Mesenchymal stem cell (in vitro differentiated cells and primary cell): Measurements from ENCODE around the gene ABHD2.

Experiments used
- DNase-seq: peaks from one replicate; pipeline ENCODE4 v3.0.0-alpha.2; 2013
- H2AFZ ChIP-seq: one replicate; pipeline ENCODE4 v1.6.1; 2013; ENCODE audit warnings: low read depth, mild to moderate bottlenecking, control low read depth, inconsistent platforms, low read length, moderate library complexity
- H2AK5ac ChIP-seq: 2 replicates; pipeline ENCODE4 v1.6.1; 2013; ENCODE audit warnings: low read length, moderate library complexity, mild to moderate bottlenecking, inconsistent platforms; ENCODE audit not compliant: severe bottlenecking
- H2BK120ac ChIP-seq: one replicate; pipeline ENCODE4 v1.6.1; 2013; ENCODE audit warnings: low read depth, mild to moderate bottlenecking, inconsistent platforms, low read length, moderate library complexity
- H2BK12ac ChIP-seq, 2 experiments: one replicate each; pipeline ENCODE4 v1.6.1; 2013; ENCODE audit warnings: inconsistent platforms in 2 of 2, low read length in 2 of 2, mild to moderate bottlenecking in 2 of 2, moderate library complexity in 2 of 2, control low read depth in 1 of 2
- H2BK15ac ChIP-seq: one replicate; pipeline ENCODE4 v1.6.1; 2013; ENCODE audit warnings: mild to moderate bottlenecking, low read depth, inconsistent platforms; ENCODE audit not compliant: poor library complexity, severe bottlenecking
- H2BK5ac ChIP-seq: 2 replicates; pipeline ENCODE4 v1.6.1; 2013; ENCODE audit warnings: low read depth, mild to moderate bottlenecking, low read length, control low read depth, inconsistent platforms; ENCODE audit not compliant: poor library complexity, severe bottlenecking
- H3K14ac ChIP-seq, 2 experiments: one replicate each; pipeline ENCODE4 v1.6.1; 2013; ENCODE audit warnings: inconsistent platforms in 2 of 2, low read length in 2 of 2, control low read depth in 1 of 2, mild to moderate bottlenecking in 1 of 2, moderate library complexity in 1 of 2
- H3K18ac ChIP-seq, 2 experiments: one replicate each; pipeline ENCODE4 v1.6.1; 2013; ENCODE audit warnings: inconsistent platforms in 2 of 2, low read length in 2 of 2, control low read depth in 1 of 2, low read depth in 1 of 2, mild to moderate bottlenecking in 1 of 2
- H3K23ac ChIP-seq, 2 experiments: one replicate each; pipeline ENCODE4 v1.6.1; 2013; ENCODE audit warnings: inconsistent platforms in 2 of 2, low read length in 2 of 2, mild to moderate bottlenecking in 2 of 2, moderate library complexity in 2 of 2, control low read depth in 1 of 2
- H3K27ac ChIP-seq: 2 replicates; pipeline ENCODE4 v1.5.1; 2013; ENCODE audit warnings: mild to moderate bottlenecking, moderate library complexity, low read length, control low read depth, inconsistent platforms; ENCODE audit not compliant: poor library complexity, severe bottlenecking
- H3K27me3 ChIP-seq, 2 experiments: 2 replicates each; pipeline versions ENCODE4 v1.6.1 to v1.7.0; 2013; ENCODE audit warnings: low read length in 2 of 2, mild to moderate bottlenecking in 2 of 2, moderate library complexity in 2 of 2, control low read depth in 1 of 2, inconsistent platforms in 1 of 2; ENCODE audit not compliant: control insufficient read depth in 1 of 2, insufficient read depth in 1 of 2
- H3K36me3 ChIP-seq, 2 experiments: 2 replicates each; pipeline versions ENCODE4 v1.6.1 to v1.7.0; 2013; ENCODE audit warnings: low read length in 2 of 2, control low read depth in 1 of 2, inconsistent platforms in 1 of 2, low read depth in 1 of 2, mild to moderate bottlenecking in 1 of 2; ENCODE audit not compliant: insufficient read depth in 2 of 2, control insufficient read depth in 1 of 2
- H3K4ac ChIP-seq, 2 experiments: one replicate each; pipeline ENCODE4 v1.6.1; 2013; ENCODE audit warnings: inconsistent platforms in 2 of 2, low read length in 2 of 2, mild to moderate bottlenecking in 2 of 2, moderate library complexity in 2 of 2, control low read depth in 1 of 2, low read depth in 1 of 2
- H3K4me1 ChIP-seq: 2 replicates; pipeline ENCODE4 v1.6.1; 2013; ENCODE audit warnings: low read depth, low read length, control low read depth; ENCODE audit not compliant: control insufficient read depth, insufficient read depth
- H3K4me2 ChIP-seq: 2 replicates; pipeline ENCODE4 v1.6.1; 2013; ENCODE audit warnings: low read length, mild to moderate bottlenecking, inconsistent platforms; ENCODE audit not compliant: poor library complexity, severe bottlenecking
- H3K4me3 ChIP-seq, 2 experiments: 2 replicates each; pipeline versions ENCODE4 v1.5.1 to v1.7.0; 2013; ENCODE audit warnings: low read length in 2 of 2, mild to moderate bottlenecking in 2 of 2, control low read depth in 1 of 2, low read depth in 1 of 2; ENCODE audit not compliant: insufficient read depth in 1 of 2
- H3K79me1 ChIP-seq: replicated peaks from 2 replicates; pipeline ENCODE4 v1.6.1; 2013; ENCODE audit warnings: mild to moderate bottlenecking, control low read depth, low read length, inconsistent platforms; ENCODE audit not compliant: poor library complexity, severe bottlenecking
- H3K9ac ChIP-seq: 2 replicates; pipeline ENCODE4 v1.7.0; 2013; ENCODE audit warnings: mild to moderate bottlenecking, low read length, moderate library complexity
- H3K9me3 ChIP-seq: 2 replicates; pipeline ENCODE4 v1.7.0; 2013; ENCODE audit warnings: mild to moderate bottlenecking, low read length; ENCODE audit not compliant: control insufficient read depth
- H4K8ac ChIP-seq: one replicate; pipeline ENCODE4 v1.6.1; 2013; ENCODE audit warnings: inconsistent platforms, mild to moderate bottlenecking, low read length, moderate library complexity
- H4K91ac ChIP-seq: one replicate; pipeline ENCODE4 v1.6.1; 2013; ENCODE audit warnings: mild to moderate bottlenecking, low read length, inconsistent platforms
- WGBS: methylation state at CpG from one replicate; pipeline ENCODE4 v1.1.7; 2013; ENCODE audit warnings: mixed read lengths; 5-methylcytosine and 5-hydroxymethylcytosine counted together

ABHD2 gene

GRCh38 chr15:89142423-89142822, 54.2 kb downstream of the ABHD2 start:
- Histone ChIP-seq H2AFZ (no peak overlapping the region), H3K4me3 (no peak overlapping the region), H4K91ac (no peak overlapping the region), H2AK5ac (no peak overlapping the region), H3K36me3 (peaks cover 0 to 42% of the 10 kb centered on the region in 2 experiments), H2BK120ac (no peak overlapping the region), H3K9me3 (no peaks in the 10 kb centered on the region), H3K79me1 (peaks cover 25% of the 10 kb centered on the region), H2BK5ac (no peak overlapping the region), H3K4me1 (peaks cover 7% of the 10 kb centered on the region), H3K23ac (no peak overlapping the region), H3K14ac (no peak overlapping the region), H3K4me2 (no peak overlapping the region), H3K27me3 (no peaks in the 10 kb centered on the region), H3K4ac (no peak overlapping the region), H2BK12ac (no peak overlapping the region), H3K18ac (no peak overlapping the region), H3K27ac (no peak overlapping the region), H2BK15ac (no peak overlapping the region), H4K8ac (no peak overlapping the region), H3K9ac (no peak overlapping the region)
- WGBS: 71% methylated on average over 4 of the region's 5 CpGs
- no peak for DNase-seq

- Histone ChIP-seq H2BK120ac (no peak overlapping the region), H3K18ac (no peak overlapping the region), H2BK12ac (no peak overlapping the region), H4K91ac (no peak overlapping the region), H3K36me3 (peaks cover 0 to 45% of the 10 kb centered on the region in 2 experiments), H2AFZ (no peak overlapping the region), H3K4me3 (no peak overlapping the region), H3K4ac (no peak overlapping the region), H3K4me1 (peaks cover 4% of the 10 kb centered on the region), H3K27me3 (no peaks in the 10 kb centered on the region), H3K9me3 (no peaks in the 10 kb centered on the region), H2AK5ac (no peak overlapping the region), H4K8ac (no peak overlapping the region), H3K27ac (no peak overlapping the region), H3K14ac (no peak overlapping the region), H3K23ac (no peak overlapping the region), H2BK15ac (no peak overlapping the region), H3K79me1 (peaks cover 21% of the 10 kb centered on the region), H3K9ac (peak overlapping the region; percentile 16), H3K4me2 (no peak overlapping the region), H2BK5ac (no peak overlapping the region)
- DNase-seq: no peak
- 98% methylated on average over 3 of the region's 6 CpGs for WGBS
Measured at GRCh38 chr15:89143503-89144162, 55.4 kb downstream of the ABHD2 start.

- no peak overlapping the region for H2BK15ac ChIP-seq
- H3K27me3 ChIP-seq: no peaks in the 10 kb centered on the region
- no peak overlapping the region for H2BK5ac ChIP-seq
- no peak overlapping the region for H3K23ac ChIP-seq
- H3K4me2 ChIP-seq: no peak overlapping the region
- no peak overlapping the region for H3K9ac ChIP-seq
- H2BK120ac ChIP-seq: no peak overlapping the region
- H3K18ac ChIP-seq: no peak overlapping the region
- no peak overlapping the region for H4K8ac ChIP-seq
- WGBS: 88% methylated on average over 2 of the region's 3 CpGs
- H3K9me3 ChIP-seq: no peaks in the 10 kb centered on the region
- DNase-seq: no peak
- H2AFZ ChIP-seq: no peak overlapping the region
- H4K91ac ChIP-seq: no peak overlapping the region
- H3K14ac ChIP-seq: no peak overlapping the region
- H3K4me3 ChIP-seq: no peak overlapping the region
- H3K36me3 ChIP-seq: peaks cover 0 to 48% of the 10 kb centered on the region in 2 experiments
- H2BK12ac ChIP-seq: no peak overlapping the region
- no peaks in the 10 kb centered on the region for H3K4me1 ChIP-seq
- H3K27ac ChIP-seq: no peak overlapping the region
- no peak overlapping the region for H3K4ac ChIP-seq
- no peak overlapping the region for H2AK5ac ChIP-seq
- H3K79me1 ChIP-seq: peaks cover 17% of the 10 kb centered on the region
Measured at GRCh38 chr15:89144491-89144890, 56.2 kb downstream of the ABHD2 start.

- WGBS: 94% methylated on average over 4 of the region's 5 CpGs
- Histone ChIP-seq H2AFZ (no peak overlapping the region), H2BK120ac (no peak overlapping the region)
Measured at GRCh38 chr15:89146366-89146765, 58.1 kb downstream of the ABHD2 start.

More at GRCh38 chr15:89146366-89146765, 58.1 kb downstream of the ABHD2 start:
- H3K27me3 ChIP-seq: no peaks in the 10 kb centered on the region
- H3K14ac ChIP-seq: no peak overlapping the region
- H3K79me1 ChIP-seq: peaks cover 18% of the 10 kb centered on the region
- H3K4me2 ChIP-seq: no peak overlapping the region
- no peak overlapping the region for H4K91ac ChIP-seq
- no peak overlapping the region for H3K27ac ChIP-seq
- H2BK15ac ChIP-seq: no peak overlapping the region
- H3K9ac ChIP-seq: no peak overlapping the region
- no peaks in the 10 kb centered on the region for H3K4me1 ChIP-seq
- no peak overlapping the region for H2BK12ac ChIP-seq
- no peak for DNase-seq
- no peak overlapping the region for H3K23ac ChIP-seq
- H3K9me3 ChIP-seq: no peaks in the 10 kb centered on the region
- H3K36me3 ChIP-seq: peaks cover 0 to 52% of the 10 kb centered on the region in 2 experiments
- no peak overlapping the region for H2AK5ac ChIP-seq
- no peak overlapping the region for H3K4me3 ChIP-seq
- H3K4ac ChIP-seq: no peak overlapping the region
- no peak overlapping the region for H4K8ac ChIP-seq
- H3K18ac ChIP-seq: no peak overlapping the region
- H2BK5ac ChIP-seq: no peak overlapping the region
